Measurements from ENCODE around the gene LOXL4.

- TF ChIP-seq POLR2AphosphoS5 (IDR thresholded peaks at IDR 0.05; ENCODE audit: low read depth, low read length), result no peak
- TF ChIP-seq POLR2A (IDR thresholded peaks at IDR 0.05; ENCODE audit: low read depth, low read length), result no peak
- TF ChIP-seq TAF1 (IDR thresholded peaks at IDR 0.05; ENCODE audit: borderline replicate concordance, low read depth, low read length), result no peak
Observed at GRCh38 chr10:98314532-98315284, 46.7 kb upstream of the LOXL4 start.

All from GM12892 (cell line).